GM19372 (cell line): ENCODE data around the gene SMIM7.

Experiments
- ATAC-seq: cut with Tn5 transposase; IDR thresholded peaks from one replicate; pipeline ENCODE4 v1.9.1; 2021; ENCODE audit warnings: mild to moderate bottlenecking, low read depth, moderate library complexity; ENCODE audit not compliant: unreplicated experiment

Gene SMIM7

DNA sequence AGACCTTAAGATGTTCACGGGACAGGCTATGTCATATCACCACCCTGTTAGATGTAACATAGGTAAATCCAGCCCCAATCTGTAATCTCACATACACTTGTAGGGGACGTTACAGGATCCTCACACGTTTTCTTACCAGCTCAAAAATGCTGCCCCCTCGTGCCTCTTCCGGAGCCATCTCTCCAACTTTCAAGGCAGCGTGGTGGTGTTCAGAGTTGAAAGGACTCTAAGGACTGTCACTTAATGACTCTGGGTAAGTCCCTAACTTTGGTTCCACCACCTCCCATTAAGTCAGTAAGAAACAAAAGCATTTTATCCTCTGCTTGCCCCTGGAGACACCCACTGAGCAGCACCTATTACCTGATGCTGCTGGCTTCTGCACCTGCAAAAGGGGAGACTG is 36.4 kb downstream of the SMIM7 start:
- no peak for ATAC-seq

GRCh38 chr19:16623066-16623465 is 36.9 kb downstream of the SMIM7 start:
- ATAC-seq = no peak

- no peak for ATAC-seq
Measured at GRCh38 chr19:16621165-16621800, 38.7 kb downstream of the SMIM7 start.

DNA sequence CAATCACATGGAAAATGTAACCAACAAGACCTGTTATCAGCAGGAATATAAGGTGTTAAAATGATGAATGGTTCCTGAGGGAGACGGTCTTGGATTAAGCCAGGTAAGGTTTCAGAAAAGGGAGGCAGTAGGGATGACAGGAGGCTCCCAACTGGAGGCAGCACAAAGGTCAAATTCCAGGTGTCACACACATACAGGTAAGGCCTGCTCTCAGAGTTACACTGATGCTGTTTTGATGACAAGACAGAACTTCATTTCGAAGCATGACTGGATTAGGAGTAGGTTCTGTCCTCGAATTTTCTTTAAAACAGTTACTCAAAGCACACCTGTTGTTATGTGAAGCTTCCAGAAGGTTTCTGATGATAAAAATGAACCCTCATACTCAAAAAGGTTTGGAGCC is 39.4 kb downstream of the SMIM7 start:
- no peak for ATAC-seq

DNA sequence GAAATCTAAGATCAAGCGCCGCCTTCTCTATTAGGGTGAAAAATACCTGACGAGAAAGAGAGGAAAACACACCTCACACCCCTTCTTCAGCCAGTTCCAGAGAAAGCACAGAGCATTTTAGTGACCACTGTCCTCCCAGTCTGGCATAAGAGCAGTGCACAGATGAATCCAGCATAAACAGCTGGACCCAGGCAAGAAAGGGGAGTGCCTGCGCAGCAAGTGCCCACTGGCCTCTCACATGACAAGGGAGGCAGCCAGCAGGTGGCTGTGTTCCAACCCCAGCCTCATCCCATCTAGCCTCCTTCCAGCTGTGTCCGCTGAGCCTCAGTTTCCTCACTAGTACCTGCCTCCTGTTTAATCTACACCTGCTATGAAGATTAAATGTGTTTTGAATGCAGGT is 39.9 kb downstream of the SMIM7 start:
- ATAC-seq = no peak

GRCh38 chr19:16619457-16619856 is 40.5 kb downstream of the SMIM7 start:
- no peak for ATAC-seq

- ATAC-seq = no peak
Measured at GRCh38 chr19:16618248-16618647, 41.7 kb downstream of the SMIM7 start.

- no peak for ATAC-seq
Measured at GRCh38 chr19:16615808-16616207, 44.1 kb downstream of the SMIM7 start.

DNA sequence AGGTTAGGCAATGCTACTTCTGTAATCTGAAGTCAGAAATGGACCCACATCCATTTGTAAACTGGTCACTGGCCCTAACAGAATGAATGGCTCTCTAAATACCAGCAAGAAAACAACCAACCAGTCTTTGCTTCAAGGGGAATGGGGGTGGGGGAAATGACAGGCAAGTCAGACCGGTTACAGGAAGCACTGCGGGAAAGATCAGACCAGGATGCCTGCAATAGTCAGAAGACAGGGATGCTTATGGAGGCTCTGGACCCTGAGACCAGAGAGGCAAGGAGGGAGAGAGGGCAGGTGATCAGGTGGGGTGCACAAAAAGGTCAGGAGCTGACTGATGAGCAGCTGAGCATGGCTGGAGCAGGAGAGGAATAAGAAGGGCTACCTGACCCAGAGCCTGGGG is 45.0 kb downstream of the SMIM7 start:
- no peak for ATAC-seq

DNA sequence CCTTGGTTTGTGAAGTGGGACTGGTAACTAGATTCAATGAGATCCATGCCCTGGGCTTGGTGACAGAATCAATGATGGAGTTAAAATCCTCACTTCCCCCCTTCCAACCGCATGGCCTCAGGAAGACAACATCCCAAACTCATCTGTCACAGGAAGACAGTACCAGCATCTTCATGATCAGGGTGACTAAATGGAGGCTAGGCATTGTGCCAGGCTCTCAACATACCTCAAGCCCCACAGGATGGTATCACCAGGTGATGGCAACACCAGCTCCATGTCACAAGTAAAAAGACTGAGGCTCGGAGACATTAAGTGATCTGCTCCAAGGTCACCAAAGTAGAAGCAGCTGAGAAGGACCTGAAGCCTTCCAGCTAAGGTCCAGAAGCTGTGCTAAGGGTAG is 46.1 kb downstream of the SMIM7 start:
- no peak for ATAC-seq

DNA sequence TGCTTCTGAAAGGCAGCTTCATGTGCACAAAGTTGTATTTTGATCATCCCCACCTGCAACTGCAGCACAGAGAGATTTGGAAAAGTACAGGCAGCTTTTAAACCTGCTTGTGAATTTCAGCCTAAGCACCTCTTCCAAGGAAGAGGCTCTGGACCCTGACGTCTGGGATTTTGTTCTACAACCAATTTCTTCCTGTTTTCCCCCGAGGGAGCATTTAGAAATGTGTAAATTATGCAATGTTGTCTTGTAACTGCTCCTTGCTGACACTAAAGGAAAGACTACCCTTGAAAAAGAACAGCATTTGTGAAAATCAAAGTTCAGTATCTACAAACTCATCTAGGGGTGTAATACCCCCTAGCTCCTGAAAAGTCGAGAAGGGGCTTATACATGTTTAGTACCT is 47.3 kb downstream of the SMIM7 start:
- ATAC-seq = no peak

GRCh38 chr19:16611121-16611520 is 48.8 kb downstream of the SMIM7 start:
- ATAC-seq = no peak

GRCh38 chr19:16609511-16610200 is 50.3 kb downstream of the SMIM7 start:
- no peak for ATAC-seq

GRCh38 chr19:16608290-16608739 is 51.6 kb downstream of the SMIM7 start:
- no peak for ATAC-seq

GRCh38 chr19:16607819-16608218 is 52.1 kb downstream of the SMIM7 start:
- ATAC-seq = no peak

DNA sequence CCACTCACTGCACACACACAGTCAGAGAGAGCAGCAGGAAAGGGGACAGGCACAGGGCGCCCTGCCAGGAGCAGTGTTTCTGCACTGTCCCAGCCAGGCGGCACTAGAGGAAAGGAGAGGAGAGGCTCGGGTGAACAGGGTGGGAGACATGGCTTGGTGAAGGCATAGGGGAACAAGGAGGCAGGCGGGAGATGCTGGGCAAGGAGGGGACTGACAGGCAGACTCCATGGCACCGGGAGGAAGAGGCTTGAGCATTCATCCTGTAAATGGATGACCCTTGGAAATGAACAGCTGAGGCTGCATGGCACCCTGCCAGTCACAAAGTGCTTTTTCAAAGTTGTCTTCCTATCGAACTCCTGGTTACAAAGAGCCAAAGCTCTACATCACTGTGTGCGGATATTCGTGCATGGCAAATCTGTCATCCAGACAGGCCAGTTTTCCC is 54.4 kb downstream of the SMIM7 start:
- ATAC-seq = no peak

- ATAC-seq = no peak
Measured at GRCh38 chr19:16605115-16605514, 54.8 kb downstream of the SMIM7 start.

GRCh38 chr19:16604615-16605014 is 55.3 kb downstream of the SMIM7 start:
- no peak for ATAC-seq

DNA sequence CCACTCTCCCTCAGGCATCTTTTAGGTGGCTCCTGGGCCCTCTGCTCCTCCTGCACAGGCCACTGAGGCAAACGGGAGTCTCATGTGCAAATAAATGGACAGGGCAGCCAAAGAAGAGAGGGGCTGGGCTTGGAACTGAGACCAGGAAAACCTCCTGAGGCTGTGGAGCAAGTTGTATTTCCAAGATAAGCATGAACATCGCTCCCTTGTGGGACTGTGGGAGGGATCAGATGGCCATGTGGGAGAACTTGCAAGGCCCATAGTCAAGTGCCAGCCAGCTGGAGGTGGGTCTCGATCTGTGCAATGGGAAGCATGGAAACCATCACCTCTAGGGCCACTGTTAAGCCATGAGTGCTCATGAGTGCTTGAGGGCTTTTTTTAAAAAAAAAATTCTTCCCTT is 56.9 kb downstream of the SMIM7 start:
- ATAC-seq = no peak

GRCh38 chr19:16601378-16602052 is 58.4 kb downstream of the SMIM7 start:
- ATAC-seq = no peak

DNA sequence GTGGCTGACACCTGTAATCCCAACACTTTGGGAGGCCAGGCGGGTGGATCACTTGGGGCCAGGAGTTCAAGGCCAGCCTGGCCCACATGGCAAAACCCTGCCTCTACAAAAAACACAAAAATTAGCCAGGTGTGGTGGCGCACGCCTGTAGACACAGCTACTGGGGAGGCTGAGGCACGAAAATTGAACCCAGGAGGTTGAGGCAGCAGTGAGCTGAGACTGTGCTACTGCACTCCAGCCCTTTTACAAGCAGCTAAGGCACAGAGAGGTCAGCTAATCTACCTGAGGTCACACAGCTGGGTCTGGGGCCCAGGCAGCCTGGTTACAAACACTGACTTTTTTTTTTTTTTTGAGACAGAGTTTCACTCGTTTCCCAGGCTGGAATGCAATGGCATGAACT is 59.1 kb downstream of the SMIM7 start:
- no peak for ATAC-seq
